HG02970 (cell line): ENCODE results near the gene UBQLN3.

ENCODE experiments used
- ATAC-seq: cut with Tn5 transposase; IDR thresholded peaks from one replicate; pipeline ENCODE4 v1.9.1; 2021; ENCODE audit warnings: mild to moderate bottlenecking, moderate library complexity, moderate number of reproducible peaks; ENCODE audit not compliant: unreplicated experiment, low FRiP score

The UBQLN3 gene

GRCh38 chr11:5507177-5507932, 2.4 kb downstream of the UBQLN3 start:
- no peak for ATAC-seq

GRCh38 chr11:5505363-5506048, 4.3 kb downstream of the UBQLN3 start:
- no peak for ATAC-seq

- no peak for ATAC-seq
These were observed 5.3 kb downstream of the UBQLN3 start for GRCh38 chr11:5504403-5504921.

DNA sequence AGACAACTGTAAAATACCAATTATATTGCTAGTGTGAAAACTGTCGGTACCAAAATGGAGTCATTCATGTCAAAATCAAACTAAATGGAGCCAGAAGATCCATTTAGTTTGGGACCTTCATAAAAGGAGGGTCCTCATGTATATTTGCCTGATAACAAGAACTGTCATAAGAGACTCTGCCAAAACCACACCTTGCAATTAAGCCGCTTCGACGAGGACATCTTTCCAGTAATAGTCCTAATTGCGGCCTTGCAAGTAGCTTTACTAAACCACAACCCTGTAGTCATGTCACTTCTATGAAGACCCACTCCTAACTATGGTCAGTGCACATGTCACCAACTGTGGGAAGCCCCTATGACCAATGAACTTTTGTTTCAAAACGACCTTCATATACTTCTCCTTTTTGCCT, 9.4 kb downstream of the UBQLN3 start:
- ATAC-seq, result no peak

- ATAC-seq, result no peak
These were observed 10.1 kb downstream of the UBQLN3 start for GRCh38 chr11:5499671-5500070.

- ATAC-seq, result no peak
These were observed 20.0 kb downstream of the UBQLN3 start for GRCh38 chr11:5489576-5490357.

DNA sequence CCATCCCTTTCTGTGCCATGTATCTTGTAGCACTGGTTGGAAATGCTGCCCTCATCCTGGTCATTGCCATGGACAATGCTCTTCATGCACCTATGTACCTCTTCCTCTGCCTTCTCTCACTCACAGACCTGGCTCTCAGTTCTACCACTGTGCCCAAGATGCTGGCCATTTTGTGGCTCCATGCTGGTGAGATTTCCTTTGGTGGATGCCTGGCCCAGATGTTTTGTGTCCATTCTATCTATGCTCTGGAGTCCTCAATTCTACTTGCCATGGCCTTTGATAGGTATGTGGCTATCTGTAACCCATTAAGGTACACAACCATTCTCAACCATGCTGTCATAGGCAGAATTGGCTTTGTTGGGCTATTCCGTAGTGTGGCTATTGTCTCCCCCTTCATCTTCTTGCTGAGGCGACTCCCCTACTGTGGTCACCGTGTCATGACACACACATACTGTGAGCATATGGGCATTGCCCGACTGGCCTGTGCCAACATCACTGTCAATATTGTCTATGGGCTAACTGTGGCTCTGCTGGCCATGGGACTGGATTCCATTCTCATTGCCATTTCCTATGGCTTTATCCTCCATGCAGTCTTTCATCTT, 20.9 kb downstream of the UBQLN3 start:
- ATAC-seq, result no peak

- ATAC-seq, result no peak
These were observed 21.4 kb downstream of the UBQLN3 start, which contains the start of gene OR52D1 for GRCh38 chr11:5488385-5488784. Gene OR52D1 (plus strand): TSS chr11:5488685. CDS start chr11:5488707, 22 bp downstream.

DNA sequence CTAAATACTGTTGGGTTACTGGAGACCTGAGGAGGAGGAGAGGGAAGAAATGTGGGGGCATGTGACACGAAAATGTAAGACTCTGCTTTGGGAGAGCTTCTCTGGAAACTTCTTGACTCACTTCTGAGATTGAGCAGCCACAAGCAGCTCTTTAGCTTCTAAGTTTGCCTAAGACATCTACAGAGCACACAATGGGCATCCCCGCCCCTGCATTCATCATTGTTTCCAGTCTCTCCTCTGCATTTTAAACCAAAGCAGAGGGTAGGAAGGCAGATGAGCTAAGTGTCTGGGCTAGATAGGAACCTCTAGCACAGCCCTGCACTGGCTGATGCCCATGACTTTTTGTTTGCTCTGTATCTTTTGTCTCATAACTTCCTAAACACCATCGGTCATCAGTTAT, 23.3 kb downstream of the UBQLN3 start:
- no peak for ATAC-seq

DNA sequence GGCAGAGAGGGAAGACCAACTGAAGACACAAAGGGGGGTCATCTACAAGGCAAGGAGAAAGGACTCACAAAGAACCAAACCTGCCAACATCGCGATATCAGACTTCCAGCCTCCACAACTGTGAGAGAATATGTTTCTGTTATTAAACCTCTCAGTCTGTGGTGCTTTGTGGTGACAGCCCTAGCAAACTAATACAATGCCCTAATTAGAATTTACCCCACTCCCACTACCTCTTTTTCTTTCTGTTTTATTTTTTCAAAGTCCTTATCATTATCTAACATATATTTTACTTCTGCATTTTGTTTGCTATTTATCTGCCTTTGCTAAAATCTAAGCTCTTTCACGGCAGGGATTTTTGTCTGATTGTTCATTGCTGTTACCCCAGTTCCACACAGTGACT, 23.8 kb downstream of the UBQLN3 start:
- no peak for ATAC-seq

DNA sequence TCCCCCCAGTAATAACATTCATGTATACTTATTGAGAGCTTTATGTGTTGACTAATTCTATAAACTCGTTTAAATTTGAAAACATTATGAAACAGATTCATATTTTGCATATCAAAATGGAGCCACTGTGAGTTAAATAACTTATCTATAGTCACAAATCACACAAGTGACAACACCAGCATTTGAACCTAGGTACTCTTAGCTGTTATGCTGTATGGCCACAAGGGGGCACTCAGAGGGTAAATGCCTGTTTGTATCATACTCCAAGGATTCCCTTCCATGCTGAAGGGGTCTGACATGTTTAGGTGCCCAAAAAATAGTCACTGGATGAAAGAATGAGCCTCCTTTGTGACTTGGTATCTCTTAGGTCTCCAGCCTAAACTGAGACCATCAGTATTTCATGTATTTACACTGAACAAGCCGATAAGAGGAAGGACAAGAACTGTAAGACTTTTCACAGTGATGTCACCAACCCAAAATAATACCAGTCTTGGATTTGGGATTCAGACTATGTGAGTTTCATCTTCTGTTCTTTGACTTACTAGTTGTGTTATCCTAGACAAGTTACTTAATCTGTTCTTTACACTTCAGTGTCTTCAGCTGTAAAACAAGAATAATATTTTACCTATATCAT, 33.5 kb downstream of the UBQLN3 start:
- ATAC-seq, result no peak

DNA sequence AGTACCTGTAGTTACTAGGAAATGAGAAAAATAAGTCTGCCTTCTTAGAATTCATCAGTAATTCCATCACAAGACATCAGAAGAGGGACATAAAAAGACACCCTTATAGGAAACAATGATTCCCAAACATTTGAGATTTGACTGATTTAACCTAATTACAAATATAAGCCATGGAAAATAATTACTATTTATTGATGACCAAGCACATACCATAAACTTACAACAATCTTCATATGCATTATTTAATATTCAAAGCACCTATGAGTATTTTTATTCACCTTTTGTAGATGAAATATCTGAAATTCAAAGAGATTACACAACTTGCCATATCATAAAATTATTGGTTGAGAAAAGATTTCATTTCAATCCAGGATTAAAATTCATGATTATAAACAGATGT, 35.8 kb downstream of the UBQLN3 start:
- ATAC-seq, result no peak

DNA sequence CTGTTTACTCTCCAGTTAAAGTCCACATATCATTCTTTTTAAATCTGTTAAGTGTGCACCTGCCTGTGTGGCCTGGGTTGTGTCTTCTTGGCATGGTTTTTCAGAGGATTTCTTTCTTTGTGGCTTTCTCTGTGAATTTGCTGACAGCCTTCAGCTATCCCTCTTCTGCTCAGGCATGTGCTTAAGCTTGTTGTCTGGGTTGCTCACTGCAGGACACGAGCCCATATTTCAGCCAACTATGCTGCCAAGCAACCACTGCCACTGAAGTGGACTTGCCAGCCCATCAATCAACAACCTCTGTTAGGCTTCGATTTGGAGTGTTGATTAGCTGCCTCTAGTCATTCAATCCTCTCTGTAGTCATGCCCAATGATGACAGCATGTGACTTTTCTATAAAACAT, 42.2 kb downstream of the UBQLN3 start:
- no peak for ATAC-seq

DNA sequence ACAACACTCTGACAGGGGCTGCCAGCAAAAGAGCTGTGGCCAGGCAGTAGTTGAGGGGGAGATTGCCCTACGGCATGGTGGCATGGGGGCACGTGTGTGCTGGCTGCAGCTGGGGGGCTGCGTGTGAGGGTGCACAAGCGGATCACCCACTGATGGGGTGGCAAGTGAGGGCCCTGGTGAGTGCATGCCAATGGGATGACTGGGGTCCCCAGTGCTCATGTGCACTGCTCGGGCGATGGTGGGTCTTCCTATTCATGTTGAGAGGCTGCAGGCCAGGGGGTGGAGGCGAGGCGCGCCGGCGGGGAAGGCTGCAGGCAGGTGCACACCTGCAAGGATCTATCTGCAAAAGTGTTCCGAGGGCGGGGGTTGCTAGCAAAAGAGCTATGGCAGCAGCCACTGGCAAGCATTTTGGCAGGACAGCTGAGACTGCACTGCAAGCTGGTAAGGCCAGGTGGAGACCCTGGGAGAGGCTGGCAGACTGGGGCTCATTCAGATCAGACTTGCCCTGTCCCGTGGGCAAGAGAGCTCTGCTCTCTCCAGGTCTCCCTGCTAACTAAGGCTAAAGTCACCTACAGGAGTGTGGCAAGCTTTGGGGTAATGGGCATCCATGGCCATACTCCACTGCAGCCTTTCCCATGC, 48.7 kb downstream of the UBQLN3 start:
- ATAC-seq, result no peak
